Nucleus accumbens (tissue), 56 donors: ENCODE data around the gene SECTM1.
"Not testable (repeated sequence)": the region's sequence is repeated elsewhere in the genome, so short reads cannot be mapped to it uniquely, and the experiment has no call there.

Experiments used
- DNase-seq, 56 donors: peaks; one replicate each; lab custom pipeline; 2025; lab: John Stamatoyannopoulos, UW

Gene SECTM1

DNA sequence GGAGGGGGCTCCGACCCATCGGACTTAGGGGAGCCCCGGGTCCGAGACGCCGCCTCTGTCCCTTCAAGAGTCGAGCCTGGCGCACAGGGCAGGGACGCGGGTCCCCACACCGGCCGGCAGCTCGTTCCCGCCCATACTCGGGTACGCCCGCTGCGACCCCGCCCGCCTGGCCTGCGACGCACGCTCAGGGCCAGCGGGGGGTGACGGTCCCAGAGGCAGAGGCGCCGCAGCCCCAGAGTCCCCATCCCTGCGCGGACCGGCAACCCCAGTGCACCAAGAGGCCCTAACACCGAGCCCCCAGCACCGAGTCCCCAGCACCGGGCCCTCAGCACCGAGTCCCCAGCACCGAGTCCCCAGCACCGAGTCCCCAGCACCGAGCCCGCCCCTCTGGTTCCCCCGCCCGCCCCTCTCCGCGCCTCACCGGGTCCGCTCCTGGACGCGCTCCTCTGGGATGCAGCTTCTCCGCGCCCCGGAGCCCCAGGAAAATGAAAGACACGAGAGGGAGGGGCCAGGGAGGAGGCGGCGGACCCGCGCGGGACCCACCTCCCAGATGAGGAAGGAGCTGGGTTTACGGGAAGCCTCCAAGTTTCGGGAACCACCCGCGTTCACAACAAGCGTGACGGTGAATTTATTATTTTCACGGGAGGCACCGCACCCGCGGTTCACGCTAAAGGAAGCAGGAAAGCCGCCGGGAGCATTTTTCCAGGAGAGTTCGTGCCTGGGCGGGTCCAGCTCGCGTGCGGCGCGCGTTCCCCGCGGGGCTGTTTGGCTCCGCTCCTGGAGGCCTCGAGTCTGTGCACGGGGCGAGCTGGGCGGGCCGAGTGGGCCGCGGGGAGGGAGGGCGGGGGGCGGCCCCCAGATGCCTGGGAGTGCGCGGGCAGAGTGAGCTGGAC lies at the start of gene SECTM1:
Gene SECTM1, minus strand, starts transcription at position 488 of the 893 bp plus-strand sequence. CDS start 6,526 bp downstream, outside the sequence.
- peak in 2 of 56 donors; percentile 10 to 15 for DNase-seq

DNA sequence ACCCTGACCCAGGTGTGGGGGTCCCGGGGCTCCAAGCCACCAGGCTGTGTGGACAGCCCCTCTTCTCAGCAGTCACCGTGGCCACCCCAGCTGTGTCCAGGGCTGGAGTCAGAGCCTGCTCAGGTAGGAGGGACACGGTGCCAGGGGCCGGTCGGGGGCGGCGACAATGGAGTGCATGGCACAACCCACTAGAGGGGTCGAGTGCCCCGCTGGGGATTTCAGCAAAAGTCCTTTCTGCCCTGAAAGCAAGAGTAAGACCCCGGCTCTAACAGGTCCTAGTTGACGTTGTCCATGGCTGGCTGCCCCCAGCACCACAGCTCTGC lies 49.3 kb upstream of the SECTM1 start:
- DNase-seq: no peak

DNA sequence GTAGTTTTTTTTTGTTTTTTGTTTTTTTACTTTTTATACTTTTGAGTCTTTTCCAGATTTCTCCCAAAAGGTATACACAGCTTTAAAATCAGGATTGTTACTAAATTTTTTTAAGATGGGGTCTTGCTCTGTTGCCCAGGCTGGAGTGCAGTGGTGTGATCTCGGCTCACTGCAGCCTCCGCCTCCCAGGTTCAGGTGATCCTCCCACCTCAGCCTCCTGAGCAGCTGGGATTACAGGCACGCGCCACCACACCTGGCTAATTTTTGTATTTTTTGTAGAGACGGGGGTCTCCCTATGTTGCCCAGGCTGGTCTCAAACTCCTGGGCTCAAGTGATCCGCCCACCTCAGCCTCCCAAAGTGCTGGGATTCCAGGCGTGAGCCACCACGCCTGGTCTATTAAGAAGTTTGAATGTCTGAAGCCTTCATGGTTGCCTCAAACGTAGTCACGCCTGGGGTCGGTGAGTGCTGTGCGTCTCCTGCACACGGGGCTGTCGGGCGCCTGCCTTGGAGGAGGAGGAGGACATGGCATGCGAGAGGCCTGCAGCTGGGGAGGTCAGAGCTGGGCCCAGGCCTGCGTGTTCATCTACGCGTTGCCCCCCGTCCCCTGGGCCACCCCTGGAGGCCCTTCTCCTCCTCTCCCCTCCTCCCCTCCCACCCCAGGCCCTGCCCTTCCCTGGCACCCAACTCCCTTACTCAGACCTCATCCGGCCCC lies 48.8 kb upstream of the SECTM1 start:
- not testable (repeated sequence) for DNase-seq

DNA sequence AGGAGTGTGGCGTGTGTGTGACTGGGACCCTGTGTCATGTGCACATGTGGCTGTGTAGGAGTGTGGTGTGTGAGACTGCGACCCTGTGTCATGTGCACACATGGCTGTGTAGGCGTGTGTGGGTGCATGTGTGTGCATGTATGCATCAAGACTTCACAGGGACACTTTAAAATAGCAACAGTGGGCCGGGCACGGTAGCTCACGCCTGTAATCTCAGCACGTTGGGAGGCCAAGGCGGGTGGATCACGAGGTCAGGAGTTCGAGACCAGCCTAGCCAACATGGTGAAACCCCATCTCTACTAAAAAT lies 48.1 kb upstream of the SECTM1 start:
- DNase-seq: not testable (repeated sequence)

DNA sequence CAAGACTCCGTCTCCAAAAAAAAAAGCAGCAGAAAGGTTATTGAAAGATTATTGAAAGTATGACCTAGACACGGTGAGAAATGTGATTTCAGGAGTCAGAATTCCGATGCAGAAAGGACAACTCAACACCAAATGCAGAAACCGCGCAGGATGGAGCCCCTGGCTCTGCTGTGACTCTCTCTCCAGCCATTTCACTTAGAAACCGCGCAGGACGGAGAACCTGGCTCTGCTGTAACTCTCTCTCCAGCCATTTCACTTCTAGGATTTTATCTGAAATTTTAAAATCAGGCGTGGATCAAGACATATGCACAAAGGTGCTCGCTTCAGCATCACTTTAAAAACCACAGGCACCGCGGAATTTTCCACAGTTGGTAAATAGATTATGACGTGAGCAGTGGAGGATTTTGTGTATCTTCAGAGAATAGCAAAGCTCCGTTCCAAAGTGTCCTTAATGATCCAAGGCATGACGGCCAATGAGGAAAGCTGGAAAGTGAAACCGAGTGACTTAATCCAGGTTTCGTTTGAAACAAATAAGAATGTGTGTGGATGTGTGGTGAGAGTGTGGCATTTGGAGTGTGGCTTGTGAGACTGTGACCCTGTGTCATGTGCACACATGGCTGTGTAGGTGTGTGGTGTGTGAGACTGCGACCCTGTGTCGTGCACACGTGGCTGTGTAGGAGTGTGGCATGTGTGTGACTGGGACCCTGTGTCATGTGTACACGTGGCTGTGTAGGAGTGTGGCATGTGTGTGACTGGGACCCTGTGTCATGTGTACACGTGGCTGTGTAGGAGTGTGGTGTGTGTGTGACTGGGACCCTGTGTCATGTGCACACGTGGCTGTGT lies 47.5 kb upstream of the SECTM1 start:
- DNase-seq: no peak

DNA sequence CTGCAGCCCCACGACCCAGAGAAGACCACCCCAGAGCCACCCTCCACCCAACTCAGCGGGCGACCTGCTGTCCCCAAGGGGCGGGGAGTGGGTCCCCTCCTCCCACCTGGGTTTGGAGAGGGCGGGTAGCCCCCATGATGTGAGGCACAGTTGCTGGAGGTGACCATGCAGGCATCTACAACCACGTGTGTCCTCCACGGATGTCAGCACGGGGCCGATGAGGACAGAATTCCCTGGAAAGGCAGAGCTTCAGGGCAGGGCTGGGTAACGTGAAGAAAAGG lies 45.1 kb upstream of the SECTM1 start:
- DNase-seq: no peak

DNA sequence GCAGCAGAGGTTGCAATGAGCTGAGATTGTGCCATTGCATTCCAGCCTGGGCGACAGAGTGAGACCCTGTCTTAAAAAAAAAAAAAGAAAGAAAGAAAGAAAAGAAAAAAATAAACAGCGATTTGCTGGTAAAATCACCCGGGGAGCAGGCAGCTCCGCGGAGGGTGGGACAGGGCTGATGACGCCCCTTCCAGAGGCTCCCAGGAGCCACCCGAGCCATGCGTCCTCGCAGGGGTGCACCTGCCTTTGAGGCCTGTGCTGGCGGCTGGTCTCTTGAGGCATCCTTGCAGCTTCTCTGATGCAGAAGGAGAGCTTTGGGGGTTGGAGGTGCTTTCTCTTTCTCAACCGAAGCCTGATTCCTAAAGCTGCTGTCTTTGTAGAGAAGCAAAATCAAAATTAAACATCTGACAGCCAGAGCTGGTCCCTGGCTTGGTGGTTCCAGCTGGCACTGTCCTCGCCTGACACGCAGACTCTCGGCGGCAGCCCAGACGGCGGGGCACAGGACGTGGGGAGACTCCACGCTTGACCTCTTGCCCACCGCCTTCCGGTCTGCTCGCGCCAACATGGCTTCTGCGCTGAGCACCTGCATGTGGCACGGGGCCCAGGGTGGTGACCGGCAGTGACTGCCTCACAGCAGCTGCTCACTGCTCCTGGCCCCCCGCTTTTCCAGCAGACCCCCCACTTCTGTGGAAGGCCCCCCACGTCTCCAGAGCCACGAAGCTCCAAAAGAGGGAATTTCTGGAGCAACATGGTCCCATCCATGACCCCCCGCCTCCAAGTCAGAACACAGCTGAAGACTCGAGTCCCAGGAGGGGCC lies 44.6 kb upstream of the SECTM1 start:
- no peak for DNase-seq

DNA sequence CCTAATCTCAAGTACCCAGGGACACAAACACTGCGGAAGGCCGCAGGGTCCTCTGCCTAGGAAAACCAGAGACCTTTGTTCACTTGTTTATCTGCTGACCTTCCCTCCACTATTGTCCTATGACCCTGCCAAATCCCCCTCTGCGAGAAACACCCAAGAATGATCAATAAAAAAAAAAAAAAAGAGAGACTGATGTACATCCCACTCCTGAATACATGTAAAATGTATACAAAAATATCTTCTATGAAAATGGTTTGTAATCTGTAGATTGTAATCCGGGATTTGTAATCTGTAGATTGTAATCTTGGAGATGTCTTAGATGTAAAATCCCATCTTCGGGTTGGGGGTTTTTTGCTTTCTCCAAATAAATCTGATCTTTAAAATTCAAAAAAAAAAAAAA lies 43.7 kb upstream of the SECTM1 start:
- not testable (repeated sequence) for DNase-seq

DNA sequence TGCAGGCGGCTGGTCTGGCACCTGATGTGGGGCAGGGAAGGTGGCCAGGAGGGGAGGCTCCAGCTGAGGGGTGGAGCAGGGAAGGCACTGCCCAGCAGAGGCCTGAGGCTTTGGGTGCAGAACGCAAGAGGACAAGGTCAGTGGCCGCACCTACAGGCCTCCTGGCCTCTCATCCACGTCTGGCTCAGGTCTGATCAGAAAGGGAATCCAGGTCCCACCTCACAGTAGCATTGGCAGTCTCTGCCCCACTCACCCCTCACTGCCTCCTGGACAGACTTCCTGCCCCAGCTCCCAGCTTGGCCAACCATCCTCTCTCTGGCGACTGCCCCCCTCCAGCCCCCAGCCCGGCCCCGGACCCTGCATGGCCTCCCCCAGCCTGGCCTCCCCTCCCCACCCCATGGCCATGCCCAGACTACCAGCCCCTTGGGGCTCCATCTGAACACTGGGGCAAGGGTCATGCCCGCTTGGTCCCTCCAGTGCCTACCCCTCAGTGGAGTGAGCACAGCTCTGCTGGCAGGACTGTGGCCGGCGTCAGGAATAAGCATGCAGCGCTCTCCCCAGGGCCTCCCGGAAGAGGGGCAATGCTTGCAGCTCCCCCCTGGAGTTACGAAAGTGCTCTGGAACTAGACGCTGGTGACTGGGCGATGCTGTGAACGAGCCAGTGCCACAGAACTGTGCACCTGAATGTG lies 42.6 kb upstream of the SECTM1 start:
- DNase-seq: no peak

DNA sequence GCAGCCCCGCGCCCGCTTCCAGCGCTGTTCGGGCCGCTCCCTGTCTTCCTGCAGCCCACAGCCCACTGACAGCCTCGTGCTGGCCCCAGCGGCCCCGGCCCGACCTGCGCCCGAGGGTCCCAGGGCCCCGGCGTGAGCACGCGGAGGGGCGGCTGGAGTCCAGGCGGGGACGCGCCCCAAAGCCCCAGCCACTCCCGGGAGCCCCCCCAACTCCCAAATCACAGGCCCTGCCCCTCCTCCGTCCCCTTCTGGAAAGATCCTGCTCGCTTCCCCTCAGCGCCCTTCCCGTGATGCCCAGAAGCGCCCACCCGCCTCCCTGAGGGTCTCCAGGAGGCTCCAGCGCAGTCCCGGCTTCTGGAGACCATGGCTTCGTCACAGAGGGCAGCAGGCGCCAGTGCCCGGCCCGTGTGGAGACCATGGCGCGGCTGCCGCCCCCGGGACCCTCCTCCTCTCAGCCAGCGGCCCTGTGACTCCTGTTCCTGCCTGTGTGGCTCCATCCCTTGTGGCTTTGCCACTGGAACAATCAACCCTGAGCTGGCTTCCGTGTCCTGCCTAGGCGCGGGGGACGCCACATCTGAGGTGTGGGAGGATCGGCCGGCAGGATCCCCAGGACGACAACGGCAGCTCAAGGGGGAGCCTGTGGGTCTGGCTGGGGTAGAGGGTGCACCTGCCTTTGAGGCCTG lies 41.9 kb upstream of the SECTM1 start:
- no peak for DNase-seq

DNA sequence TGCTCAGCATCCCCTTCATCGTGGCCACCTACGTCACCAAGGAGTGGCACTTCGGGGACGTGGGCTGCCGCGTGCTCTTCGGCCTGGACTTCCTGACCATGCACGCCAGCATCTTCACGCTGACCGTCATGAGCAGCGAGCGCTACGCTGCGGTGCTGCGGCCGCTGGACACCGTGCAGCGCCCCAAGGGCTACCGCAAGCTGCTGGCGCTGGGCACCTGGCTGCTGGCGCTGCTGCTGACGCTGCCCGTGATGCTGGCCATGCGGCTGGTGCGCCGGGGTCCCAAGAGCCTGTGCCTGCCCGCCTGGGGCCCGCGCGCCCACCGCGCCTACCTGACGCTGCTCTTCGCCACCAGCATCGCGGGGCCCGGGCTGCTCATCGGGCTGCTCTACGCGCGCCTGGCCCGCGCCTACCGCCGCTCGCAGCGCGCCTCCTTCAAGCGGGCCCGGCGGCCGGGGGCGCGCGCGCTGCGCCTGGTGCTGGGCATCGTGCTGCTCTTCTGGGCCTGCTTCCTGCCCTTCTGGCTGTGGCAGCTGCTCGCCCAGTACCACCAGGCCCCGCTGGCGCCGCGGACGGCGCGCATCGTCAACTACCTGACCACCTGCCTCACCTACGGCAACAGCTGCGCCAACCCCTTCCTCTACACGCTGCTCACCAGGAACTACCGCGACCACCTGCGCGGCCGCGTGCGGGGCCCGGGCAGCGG lies 41.2 kb upstream of the SECTM1 start:
- DNase-seq: no peak

DNA sequence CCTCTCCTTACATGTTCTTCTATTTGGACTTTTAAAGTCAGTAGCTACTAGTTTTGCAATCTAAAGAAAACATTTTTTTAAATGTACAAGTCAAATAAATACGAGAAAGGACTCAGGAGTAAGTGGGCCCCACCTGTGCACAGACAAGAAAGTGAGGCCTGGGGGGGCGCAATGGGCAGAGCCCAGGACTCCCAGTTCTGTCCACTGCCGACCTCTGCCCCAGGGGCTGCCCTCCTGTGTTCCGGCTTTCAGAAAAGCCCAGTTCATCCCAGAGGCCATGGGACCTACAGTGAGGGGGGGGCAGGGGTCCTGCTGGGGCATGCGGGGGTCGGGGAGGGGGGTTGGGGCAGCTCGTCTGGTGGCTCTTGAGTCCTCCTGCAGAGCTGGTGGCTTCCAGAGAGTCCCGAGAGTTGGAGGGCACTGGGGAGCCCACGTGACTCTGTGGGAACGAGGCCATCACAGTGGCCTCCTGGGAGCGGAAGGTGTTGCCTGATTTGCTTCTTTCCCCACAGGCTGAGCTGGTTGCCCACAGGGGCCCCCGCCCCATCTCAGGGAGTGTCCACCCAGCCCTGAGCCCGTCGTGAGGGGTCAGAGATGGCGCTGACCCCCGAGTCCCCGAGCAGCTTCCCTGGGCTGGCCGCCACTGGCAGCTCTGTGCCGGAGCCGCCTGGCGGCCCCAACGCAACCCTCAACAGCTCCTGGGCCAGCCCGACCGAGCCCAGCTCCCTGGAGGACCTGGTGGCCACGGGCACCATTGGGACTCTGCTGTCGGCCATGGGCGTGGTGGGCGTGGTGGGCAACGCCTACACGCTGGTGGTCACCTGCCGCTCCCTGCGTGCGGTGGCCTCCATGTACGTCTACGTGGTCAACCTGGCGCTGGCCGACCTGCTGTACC lies 40.4 kb upstream of the SECTM1 start:
- DNase-seq: no peak

DNA sequence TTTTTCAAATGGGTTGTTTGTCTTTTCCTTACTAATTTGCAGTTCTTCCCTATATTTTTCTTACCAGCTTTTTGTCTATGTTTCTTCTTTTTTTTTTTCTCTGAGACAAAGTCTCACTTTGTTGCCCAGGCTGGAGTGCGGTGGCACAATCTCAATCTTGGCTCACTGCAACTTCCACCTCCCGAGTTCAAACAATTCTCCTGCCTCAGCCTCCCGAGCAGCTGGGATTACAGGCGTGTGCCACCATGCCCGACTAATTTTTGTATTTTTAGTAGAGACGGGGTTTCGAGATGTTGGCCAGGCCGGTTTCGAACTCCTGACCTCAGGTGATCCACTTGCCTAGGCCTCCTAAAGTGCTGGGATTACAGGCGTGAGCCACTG lies 39.5 kb upstream of the SECTM1 start:
- DNase-seq: not testable (repeated sequence)

DNA sequence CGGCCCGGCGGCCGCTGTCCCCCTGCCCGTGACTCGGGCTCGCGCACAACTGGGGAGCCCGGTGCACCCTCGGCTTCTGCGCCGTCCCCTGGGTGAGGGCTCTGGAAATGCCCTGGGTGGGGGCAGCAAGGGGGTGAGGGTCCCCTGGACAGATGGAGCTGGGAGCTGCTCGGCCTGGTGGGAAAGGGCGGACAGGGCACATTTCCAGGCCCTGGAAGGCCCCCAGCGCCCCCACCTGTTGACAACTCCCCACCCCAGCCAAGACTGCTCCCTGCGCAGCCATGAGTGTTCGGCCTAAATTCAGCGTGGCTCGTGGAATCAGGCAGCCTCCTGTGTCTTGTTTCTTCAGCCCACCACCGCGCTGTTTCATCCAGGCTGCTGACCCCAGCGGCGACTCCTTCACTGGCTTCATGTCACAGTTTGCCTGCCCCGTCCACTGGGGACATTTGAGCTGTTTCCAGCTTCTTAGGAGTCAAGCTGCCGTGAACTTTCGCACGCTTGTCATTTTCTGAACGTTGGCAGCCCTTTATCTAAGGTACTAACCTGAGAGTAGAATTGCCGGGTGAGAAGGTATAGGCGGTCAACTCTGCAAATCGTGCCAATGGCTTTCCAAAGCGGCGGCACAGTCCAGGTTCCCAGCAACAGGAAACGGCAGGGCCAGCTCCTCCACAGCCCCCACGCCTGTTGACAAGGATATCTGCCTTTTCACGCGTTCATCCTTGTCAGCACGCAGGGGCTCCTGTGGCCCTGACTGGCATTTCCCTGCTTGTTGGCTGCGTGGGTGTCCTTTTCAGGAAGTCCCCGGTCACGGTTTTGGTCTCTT lies 38.9 kb upstream of the SECTM1 start:
- DNase-seq: no peak

DNA sequence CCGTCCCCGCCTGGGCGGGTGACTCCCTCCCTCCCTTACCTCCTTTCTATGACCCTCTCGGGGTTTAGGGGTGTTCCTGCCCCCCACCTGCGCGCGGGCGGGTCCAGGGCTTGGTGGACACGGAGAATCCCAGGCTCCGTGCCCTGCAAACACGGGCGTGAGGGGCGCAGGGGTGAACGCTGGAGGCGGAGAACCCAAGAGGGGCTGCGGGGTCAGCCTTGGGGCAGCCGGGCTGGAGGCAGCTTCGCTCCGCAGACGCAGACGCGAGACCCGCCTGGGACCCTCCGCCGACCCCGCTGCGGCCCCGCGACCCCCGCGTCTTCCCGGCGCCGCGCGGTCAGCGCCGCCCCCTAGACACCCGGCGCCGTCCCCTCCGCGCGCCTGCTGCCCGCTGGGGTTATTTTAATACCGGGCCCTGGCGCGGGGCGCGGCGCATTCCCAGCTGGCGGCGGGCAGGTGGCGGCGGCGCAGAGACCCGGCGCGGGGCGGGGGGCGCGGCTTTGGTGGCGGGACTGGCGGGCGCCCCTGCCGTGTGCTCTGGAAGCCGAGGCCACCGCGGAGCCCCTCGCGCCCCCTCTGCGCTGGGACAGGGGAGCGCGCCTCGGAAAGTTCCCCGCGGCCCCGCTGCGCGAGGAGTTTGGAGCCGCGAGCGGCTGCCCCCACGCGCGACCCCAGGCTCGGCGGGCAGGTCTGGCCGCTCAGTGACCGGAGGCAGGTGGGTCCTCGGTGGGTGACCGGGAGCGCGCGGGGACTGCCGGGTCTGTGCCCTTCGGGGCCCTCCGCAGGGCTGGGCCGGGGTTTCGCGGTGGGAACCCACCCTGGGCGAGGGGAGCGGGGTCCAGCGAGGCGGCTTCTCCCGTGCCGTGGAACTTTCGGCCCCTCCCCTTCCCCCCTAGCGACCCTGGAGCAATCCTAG lies 38.0 kb upstream of the SECTM1 start, which contains the start of gene UTS2R:
Gene UTS2R, plus strand, starts transcription at position 433 of the 916 bp plus-strand sequence. CDS start 2,560 bp downstream, outside the sequence.
- DNase-seq: no peak
